HG03095 (cell line): Measurements from ENCODE around the gene PLEKHM2.
"Not testable (repeated sequence)": the region's sequence is repeated elsewhere in the genome, so short reads cannot be mapped to it uniquely, and the experiment has no call there.

ENCODE experiments used
- ATAC-seq: cut with Tn5 transposase; IDR thresholded peaks from one replicate; pipeline ENCODE4 v1.9.1; 2021; ENCODE audit warnings: moderate library complexity; ENCODE audit not compliant: unreplicated experiment

The PLEKHM2 gene, protein sequence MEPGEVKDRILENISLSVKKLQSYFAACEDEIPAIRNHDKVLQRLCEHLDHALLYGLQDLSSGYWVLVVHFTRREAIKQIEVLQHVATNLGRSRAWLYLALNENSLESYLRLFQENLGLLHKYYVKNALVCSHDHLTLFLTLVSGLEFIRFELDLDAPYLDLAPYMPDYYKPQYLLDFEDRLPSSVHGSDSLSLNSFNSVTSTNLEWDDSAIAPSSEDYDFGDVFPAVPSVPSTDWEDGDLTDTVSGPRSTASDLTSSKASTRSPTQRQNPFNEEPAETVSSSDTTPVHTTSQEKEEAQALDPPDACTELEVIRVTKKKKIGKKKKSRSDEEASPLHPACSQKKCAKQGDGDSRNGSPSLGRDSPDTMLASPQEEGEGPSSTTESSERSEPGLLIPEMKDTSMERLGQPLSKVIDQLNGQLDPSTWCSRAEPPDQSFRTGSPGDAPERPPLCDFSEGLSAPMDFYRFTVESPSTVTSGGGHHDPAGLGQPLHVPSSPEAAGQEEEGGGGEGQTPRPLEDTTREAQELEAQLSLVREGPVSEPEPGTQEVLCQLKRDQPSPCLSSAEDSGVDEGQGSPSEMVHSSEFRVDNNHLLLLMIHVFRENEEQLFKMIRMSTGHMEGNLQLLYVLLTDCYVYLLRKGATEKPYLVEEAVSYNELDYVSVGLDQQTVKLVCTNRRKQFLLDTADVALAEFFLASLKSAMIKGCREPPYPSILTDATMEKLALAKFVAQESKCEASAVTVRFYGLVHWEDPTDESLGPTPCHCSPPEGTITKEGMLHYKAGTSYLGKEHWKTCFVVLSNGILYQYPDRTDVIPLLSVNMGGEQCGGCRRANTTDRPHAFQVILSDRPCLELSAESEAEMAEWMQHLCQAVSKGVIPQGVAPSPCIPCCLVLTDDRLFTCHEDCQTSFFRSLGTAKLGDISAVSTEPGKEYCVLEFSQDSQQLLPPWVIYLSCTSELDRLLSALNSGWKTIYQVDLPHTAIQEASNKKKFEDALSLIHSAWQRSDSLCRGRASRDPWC

DNA sequence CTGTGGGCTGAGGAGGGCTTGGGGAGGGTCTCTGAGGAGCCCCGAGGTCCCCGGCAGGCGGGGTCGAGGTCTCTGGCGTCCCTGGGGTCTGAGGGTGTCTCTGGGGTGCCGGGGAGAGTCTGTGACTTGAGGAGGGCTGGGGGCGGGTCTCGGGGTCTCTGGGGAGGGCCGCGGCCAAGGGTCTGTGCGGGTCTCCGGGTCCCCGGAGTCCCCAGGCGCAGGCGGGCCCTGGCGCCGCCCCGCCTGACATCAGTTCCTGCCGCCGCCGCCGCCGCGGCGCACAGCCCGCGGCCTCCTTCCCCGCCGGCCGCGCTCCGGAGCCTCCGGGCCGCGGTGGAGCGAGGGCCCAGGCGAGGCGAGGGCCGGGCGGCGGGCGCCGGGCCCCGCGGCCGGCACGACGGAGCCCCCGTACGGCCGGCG is at the start of gene PLEKHM2:
PLEKHM2 (plus strand) TSS at position 279 of the 420 bp plus-strand sequence. CDS start 239 bp downstream, outside the sequence.
- peak; percentile 42 for ATAC-seq

DNA sequence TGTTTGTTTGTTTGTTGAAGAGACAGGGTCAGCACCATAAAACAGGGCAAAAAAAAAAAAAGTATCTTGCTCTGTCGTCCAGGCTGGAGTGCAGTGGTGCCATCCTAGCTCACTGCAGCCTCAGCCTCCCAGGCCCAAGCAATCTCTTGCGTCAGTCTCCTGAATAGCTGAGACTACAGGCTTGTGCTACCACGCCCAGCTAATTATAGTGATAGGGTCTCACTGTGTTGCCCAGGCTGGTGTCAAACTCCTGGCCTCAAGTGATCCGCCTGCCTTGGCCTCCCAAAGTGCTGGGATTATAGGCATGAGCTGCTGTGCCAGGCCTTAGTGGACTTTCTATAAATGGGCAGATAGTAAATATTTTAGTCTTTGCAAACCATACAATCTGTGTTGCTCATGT is 47.7 kb upstream of the PLEKHM2 start:
- ATAC-seq, result no peak

DNA sequence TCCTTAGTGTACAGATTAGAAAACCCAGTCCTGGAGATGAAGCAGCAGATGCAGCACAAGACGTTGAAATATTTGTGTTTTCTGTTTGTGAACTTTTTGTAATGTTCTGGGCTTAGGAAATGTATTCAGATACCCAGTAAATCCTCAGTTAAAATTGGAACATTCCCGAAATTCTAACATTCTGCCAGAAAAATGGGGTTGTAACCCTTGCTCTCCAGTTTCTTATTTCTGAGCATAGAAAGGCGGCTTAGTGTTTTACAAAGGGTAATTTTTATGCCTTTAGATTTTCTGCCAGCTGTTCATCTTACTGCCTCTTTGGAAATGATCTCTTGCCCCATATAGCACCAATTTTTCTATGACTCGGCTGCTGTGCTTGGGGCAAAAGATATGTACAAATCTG is 46.3 kb upstream of the PLEKHM2 start:
- ATAC-seq, result no peak

DNA sequence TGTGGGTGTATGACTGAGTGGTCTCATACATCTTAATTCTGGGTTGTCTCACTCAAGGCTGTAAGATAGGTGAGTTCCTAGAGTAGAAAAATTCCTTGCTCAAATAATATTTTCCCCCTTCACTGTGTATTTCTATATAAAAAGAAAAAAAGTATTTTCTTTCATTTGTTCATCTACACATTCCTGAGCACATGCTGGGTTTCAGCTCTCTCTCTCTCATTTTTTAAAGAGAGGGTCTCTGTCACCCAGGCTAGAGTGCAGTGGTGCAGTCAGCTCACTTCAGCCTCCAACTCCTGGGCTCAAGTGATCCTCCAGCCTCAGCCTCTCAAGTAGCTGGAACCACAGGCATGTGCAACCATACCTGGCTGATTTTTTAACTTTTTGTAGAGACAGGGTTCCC is 44.9 kb upstream of the PLEKHM2 start:
- ATAC-seq, result no peak

DNA sequence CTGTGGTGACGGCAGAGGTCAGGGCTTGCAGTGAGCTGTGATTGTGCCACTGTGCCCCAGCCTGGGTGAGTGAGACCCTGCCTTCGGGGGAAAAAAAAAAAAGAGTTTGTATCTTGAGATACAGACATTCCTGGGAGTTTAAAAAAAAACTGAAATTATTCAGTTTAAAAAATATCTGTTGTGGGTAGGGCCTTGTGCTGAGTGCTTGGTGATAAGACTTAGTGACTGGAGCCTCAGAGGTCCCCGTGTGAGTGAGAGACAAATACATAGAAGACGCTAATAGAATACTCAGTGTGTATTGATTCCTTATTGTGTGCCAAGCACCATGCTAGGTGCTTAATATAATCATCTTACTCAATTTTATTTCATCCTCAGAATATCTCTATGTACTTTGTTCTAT is 44.2 kb upstream of the PLEKHM2 start:
- no peak for ATAC-seq

DNA sequence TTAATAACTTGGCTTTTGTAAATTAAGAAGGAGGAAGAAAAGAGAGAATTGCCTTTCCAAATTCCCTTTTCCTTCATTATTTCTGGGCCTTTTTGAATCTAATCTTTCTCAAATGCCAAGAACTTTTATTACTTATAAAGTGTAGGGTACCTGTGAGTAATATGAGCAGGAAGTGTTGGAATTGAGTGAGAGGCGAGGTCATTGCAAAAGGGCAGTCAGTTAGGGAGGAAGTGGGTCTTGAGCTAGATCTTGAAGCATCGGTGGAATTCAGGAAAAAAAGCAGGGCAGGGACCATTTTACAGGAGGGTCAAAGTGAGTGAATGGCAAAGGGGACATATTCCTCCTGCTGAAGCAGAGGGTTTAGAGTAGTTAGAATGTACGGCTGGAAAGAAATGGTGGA is 43.5 kb upstream of the PLEKHM2 start:
- no peak for ATAC-seq

DNA sequence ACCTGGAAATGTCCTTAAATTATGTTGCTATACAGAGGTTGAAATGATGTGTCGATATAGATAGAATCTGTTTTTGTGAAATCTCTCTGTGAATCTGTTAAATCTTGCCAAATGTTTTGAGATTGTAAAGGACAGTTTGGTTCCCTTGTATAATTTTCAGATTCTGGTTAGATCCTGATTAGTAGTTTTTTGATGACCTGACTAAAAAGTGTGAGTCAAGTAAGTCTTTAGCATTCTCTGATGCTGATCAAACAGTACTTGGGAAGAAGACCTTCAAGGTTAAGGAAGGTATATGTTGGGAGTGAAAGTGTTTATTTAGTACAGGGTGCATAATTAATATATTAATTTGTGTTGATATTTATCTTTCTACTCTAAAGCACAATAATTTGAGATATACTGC is 34.2 kb upstream of the PLEKHM2 start:
- no peak for ATAC-seq

DNA sequence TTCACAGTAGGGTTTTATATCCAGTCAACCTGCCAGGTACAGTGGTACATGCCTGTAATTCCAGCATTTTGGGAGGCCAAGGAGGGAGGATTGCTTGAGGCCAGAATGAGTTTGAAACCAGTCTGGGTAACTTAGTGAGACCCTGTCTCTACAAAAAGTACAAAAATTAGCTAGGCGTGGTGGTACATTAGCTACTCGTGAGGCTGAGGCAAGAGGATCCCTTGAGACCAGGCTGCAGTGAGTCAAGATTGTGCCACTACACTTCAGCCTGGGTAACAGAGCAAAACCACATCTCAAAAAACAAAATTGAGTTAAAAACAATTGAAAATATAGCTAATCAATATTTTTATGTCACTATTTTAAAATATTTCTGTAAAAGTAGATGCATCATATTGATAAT is 33.7 kb upstream of the PLEKHM2 start:
- no peak for ATAC-seq

DNA sequence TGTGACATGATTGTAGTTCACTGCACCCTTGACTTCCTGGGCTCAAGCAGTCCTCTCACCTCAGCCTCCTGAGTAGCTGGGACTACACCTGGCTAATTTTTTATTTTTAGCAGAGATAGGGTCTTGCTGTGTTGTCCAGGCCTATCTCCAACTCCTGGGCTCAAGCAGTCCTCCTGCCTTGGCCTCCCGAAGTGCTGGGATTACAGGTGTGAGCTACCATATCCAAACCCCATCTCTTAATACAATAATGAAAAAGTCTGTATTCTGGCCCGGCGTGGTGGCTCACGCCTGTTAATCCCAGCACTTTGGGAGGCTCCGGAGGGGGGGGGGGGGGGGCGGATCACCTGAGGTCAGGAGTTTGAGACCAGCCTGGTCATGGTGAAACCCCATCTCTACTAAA is 32.0 kb upstream of the PLEKHM2 start:
- not testable (repeated sequence) for ATAC-seq

DNA sequence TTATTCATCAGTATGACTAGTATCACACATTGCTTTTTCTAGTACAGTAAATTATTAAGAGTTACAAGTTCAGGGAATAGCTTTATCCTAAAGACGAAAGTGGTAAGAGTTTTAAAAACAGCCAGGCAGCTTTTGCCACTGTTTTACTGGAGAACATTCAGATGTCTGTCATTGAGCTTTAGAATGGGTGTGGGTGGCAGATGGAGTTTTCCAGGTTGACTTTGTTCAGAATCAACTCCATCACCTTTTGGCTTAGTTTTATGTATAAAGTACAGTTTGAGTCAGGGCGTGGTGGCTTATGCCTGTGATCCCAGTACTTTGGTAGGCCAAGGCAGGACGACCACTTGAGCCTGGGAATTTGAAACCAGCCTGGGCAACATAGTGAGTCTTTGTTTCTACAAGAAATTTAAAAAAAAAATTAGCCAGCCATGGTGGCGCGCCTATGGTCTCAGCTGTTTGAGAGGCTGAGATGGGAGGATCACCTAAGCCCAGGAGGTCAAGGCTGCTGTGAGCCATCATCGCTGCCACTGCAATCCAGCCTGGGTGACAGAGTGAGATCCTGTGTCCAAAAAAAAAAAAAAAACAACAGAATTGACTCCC is 29.9 kb upstream of the PLEKHM2 start:
- ATAC-seq, result no peak

DNA sequence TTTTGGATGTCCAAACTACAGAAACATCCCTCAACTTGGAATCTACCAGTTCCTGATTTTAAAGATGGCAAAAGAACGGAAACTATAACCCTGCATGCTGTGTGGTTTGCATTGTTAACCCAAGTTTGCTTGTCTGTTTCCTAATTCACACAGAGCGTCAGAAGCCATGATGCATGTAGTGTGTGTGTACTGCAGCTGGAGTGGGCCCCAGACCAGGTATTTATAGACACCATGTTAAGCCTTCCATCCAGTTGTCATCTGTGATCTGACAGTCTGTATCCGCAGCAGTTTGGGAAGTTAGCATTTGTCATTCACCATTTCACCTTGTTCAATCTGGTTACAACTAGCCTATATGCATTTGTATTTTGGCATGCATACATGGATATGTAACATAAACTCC is 27.7 kb upstream of the PLEKHM2 start:
- ATAC-seq, result no peak

DNA sequence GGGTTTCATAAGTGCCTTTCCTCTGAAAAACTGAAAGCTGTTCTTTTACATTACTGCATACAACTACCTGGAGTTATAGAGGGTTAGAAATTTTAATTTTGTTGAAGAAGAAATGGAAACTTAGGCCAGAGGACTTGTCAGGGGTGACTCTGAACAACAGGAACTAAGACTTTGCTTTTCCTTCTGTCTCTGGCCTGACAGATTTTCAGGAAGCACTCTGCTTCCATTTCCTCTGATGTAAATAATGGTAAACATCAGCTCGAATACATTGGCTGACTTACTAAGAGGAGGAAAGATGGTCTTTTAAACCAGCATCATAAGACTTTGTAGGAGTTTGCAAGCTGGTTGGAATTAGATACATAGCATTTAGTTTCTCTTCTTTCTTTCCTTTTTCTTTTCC is 27.1 kb upstream of the PLEKHM2 start:
- ATAC-seq, result no peak

DNA sequence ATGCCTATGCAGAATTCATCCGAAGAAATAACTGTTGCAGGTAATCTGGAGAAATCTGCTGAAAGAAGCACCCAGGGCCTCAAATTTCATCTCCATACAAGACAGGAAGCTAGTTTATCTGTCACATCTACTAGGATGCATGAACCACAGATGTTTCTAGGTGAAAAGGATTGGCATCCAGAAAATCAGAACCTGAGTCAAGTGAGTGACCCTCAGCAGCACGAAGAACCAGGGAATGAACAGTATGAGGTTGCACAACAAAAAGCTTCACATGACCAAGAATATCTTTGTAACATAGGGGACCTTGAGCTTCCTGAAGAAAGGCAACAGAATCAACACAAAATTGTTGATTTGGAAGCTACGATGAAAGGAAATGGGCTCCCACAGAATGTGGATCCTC is 24.0 kb upstream of the PLEKHM2 start:
- ATAC-seq, result no peak

DNA sequence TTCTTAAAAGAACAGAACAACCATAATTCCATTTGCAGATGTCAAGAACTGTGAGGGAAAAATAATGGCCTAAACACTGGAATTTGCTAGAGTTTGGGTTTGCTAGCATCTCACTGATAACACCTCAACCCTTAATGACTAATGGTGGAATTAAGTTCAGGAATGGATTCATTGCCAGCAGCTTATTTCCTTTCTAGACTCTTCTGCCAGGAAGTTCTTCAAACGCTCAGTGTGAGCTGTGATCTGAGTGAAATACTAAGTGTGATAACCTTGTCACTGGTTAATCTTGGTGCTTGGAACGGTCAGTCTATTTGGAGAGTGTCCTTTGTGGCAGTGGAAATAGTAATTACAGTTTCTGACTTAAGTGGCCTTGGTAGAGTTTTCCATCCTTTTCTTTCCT is 21.6 kb upstream of the PLEKHM2 start:
- ATAC-seq, result no peak

DNA sequence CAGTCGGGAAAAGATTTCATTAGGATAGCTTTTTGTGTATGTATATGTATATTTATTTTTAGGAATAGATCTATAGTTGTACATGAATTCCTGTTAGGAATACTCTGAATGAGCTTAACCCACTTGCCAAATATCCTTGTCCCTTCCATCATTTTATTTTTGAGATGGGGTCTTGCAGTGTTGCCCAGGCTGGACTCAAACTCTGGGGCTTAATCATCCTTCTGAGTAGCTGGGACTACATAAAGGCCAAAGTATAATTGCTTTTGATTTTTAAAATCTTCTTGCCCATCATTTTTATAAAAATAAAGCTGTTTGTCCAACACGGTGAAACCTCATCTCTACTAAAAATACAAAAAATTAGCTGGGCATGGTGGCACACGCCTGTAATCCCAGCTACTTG is 20.2 kb upstream of the PLEKHM2 start:
- no peak for ATAC-seq

DNA sequence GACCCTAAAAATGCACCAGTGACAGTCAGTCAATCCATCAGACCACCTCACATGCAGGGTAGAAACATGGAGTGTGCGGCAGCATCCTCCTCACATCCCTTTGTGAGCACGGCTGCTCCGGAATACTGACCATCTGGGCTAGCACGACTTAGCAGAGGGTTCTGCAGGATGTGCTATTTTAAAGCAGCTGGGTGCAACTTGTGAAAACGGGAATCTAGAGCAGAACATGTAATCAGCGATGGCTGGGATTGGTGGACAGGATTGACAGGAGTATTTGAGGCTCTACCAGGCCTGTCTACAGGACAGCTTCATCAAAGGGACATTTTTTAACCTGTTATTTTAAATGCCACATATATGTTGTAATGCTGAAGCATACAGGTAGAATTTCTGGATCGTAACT is 16.8 kb upstream of the PLEKHM2 start:
- ATAC-seq, result no peak

DNA sequence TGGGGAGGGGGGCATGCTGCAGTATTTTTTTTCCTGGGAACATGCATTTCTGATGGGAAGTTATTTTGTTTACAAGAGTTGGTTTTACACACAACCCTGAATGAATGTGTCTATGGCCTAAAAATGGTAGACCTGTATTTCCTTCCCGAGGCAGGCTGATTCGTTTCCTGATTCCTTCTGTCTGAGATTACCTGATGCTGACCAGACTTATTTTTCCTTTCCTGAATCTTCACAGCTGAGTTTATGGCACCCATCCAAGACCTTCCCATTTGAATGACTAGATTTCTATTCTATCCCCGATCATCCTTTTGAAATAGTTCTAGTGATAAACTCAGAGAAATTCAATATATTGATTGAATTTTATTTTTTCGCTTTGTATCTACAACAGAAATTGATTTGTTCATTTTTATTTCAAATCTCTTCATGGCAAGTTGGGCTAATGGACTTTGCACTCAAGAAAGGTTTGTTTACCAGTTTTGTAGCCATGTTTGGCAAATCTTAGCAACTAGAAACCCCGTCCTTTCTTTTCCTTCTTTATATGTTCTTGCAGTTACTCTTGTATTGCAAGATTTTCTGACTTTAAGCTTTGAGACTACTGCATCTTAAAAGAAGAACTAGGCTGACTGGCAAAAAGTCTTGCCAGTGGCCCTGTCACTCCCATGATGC is 15.9 kb upstream of the PLEKHM2 start:
- no peak for ATAC-seq

DNA sequence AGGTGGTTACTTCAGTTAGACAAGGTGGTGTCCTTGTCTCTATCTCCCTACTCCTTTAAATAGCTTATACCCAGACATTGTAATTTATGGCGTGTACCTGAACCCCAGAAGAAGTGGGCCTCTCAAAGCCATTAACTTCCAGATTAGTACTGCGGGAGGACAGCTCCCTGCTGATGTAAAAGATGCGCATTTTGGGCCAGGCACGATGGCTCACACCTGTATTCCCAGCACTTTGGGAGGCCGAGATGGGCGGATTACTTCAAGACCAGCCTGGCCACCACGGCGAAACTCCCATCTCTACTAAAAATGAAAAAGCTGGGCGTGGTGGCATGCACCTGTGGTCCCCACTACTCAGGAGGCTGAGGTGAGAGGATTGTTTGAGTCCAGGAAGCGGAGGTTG is 15.0 kb upstream of the PLEKHM2 start:
- no peak for ATAC-seq

DNA sequence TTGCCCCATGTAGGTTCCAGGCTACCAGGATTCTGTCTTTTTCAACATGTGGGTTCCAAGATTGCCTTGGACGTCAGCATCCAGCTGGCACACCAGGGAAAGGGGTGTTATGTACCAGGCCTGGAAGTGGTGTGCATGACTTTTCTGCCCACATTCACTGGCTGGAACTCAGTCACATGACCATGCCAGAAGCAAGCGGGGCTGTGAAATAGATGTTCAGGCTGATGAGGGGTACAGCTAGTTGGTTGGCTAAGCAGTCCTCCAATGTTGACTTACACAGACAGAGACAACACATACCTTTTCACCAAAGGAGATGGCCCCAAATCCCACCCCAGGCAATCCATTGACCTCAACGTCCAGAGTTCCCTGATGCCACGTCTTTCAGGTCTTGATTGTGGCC is 14.3 kb upstream of the PLEKHM2 start:
- ATAC-seq, result no peak

DNA sequence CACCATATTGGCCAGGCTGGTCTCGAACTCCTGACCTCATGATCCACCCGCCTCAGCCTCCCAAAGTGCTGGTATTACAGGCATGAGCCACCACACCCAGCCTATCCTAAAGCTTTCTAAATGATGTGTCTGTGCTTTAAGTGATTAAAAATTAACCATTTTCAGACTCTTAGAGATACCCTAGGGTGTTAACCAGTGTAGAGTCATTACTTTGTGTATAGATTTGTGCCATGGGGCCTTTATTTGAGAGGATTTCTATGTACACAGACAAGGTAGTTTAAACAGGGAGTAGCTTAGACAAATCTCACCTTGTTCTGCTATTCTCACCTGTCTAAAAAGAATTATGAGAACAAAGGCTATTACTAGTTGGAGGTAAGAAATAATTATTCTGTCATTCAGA is 12.7 kb upstream of the PLEKHM2 start:
- ATAC-seq, result no peak
